CD14-positive monocyte (primary cell): ENCODE measurements around the gene AIF1. TPM values are rescaled to one million over a fixed set of nuclear protein-coding genes. Genes with fewer than 3 reads are reported as not detected.

Source experiments
- DNase-seq, 3 donors: peaks; one replicate each; pipeline ENCODE4 v3.0.0-alpha.2; 2011 to 2022
- H2AFZ ChIP-seq: 2 replicates; pipeline ENCODE4 v1.6.0; 2012; ENCODE audit warnings: mild to moderate bottlenecking, low read depth, low read length, inconsistent platforms; ENCODE audit not compliant: insufficient read depth, poor library complexity, severe bottlenecking
- H3K27ac ChIP-seq, 2 donors: 1 replicate in 1 of 2; 2 replicates in 1 of 2; pipeline ENCODE4 v1.5.1; 2012 to 2013; ENCODE audit warnings: low read length in 2 of 2, control low read depth in 1 of 2, inconsistent platforms in 1 of 2, low read depth in 1 of 2, mild to moderate bottlenecking in 1 of 2
- H3K27me3 ChIP-seq, 2 donors: one replicate each; pipeline versions ENCODE4 v1.6.0 to v1.6.1; 2011 to 2013; ENCODE audit warnings: low read length in 2 of 2; ENCODE audit not compliant: control insufficient read depth in 2 of 2, insufficient read depth in 2 of 2
- H3K36me3 ChIP-seq, 2 donors: replicated peaks in 1 of 2; 1 replicate in 1 of 2; 2 replicates in 1 of 2; pipeline versions ENCODE4 v1.5.1 to v1.6.1; 2012 to 2013; ENCODE audit warnings: low read length in 2 of 2, control low read depth in 1 of 2, inconsistent platforms in 1 of 2, mild to moderate bottlenecking in 1 of 2; ENCODE audit not compliant: insufficient read depth in 2 of 2, control insufficient read depth in 1 of 2
- H3K4me1 ChIP-seq, 2 donors: 1 replicate in 1 of 2; 2 replicates in 1 of 2; pipeline versions ENCODE4 v1.5.1 to v1.6.1; 2012 to 2013; ENCODE audit warnings: low read length in 2 of 2, control low read depth in 1 of 2, inconsistent platforms in 1 of 2, mild to moderate bottlenecking in 1 of 2, moderate library complexity in 1 of 2; ENCODE audit not compliant: insufficient read depth in 2 of 2, control insufficient read depth in 1 of 2
- H3K4me2 ChIP-seq: replicated peaks from 2 replicates; pipeline ENCODE3; 2012; ENCODE audit warnings: low read length, moderate library complexity, mild to moderate bottlenecking; ENCODE audit not compliant: poor library complexity, severe bottlenecking; ENCODE audit errors: extremely low read depth
- H3K4me3 ChIP-seq, 3 experiments: fragments of 200-600 bp in 1 of 3; sonication (generic) in 1 of 3; replicated peaks in 1 of 3; 1 replicate in 2 of 3; 2 replicates in 1 of 3; pipeline ENCODE4 v1.5.1; 2011 to 2013; ENCODE audit warnings: low read length in 3 of 3, mild to moderate bottlenecking in 3 of 3, control low read depth in 2 of 3, low read depth in 2 of 3, inconsistent platforms in 1 of 3, moderate library complexity in 1 of 3
- H3K79me2 ChIP-seq: 2 replicates; pipeline ENCODE4 v1.6.0; 2012; ENCODE audit warnings: mild to moderate bottlenecking, control low read depth, inconsistent platforms, low read length, moderate library complexity; ENCODE audit not compliant: insufficient read depth
- H3K9ac ChIP-seq: 2 replicates; pipeline ENCODE4 v1.6.0; 2017; ENCODE audit warnings: low read length, mild to moderate bottlenecking; ENCODE audit not compliant: insufficient read depth, poor library complexity, severe bottlenecking
- H3K9me3 ChIP-seq, 2 donors: replicated peaks in 1 of 2; 1 replicate in 1 of 2; 2 replicates in 1 of 2; pipeline versions ENCODE4 v1.5.1 to v1.6.1; 2012 to 2013; ENCODE audit warnings: low read length in 2 of 2, control low read depth in 1 of 2; ENCODE audit not compliant: control insufficient read depth in 1 of 2, insufficient read depth in 1 of 2
- H4K20me1 ChIP-seq: 2 replicates; pipeline ENCODE4 v1.6.0; 2012; ENCODE audit warnings: mild to moderate bottlenecking, low read length, control low read depth, moderate library complexity; ENCODE audit not compliant: insufficient read depth
- H3K27ac Mint-ChIP-seq, 7 donors: one replicate each; pipeline ENCODE4 v1.8.0; 2020; ENCODE audit warnings: mild to moderate bottlenecking in 7 of 7, mixed read lengths in 7 of 7, moderate library complexity in 6 of 7, inconsistent platforms in 2 of 7
- H3K27me3 Mint-ChIP-seq, 3 donors: one replicate each; pipeline ENCODE4 v1.8.0; 2021 to 2022; ENCODE audit warnings: low read depth in 3 of 3, mild to moderate bottlenecking in 3 of 3, mixed read lengths in 3 of 3, moderate library complexity in 3 of 3, inconsistent platforms in 1 of 3
- H3K36me3 Mint-ChIP-seq, 2 donors: one replicate each; pipeline ENCODE4 v1.8.0; 2020; ENCODE audit warnings: mixed read lengths in 2 of 2, inconsistent platforms in 1 of 2, mild to moderate bottlenecking in 1 of 2
- H3K4me1 Mint-ChIP-seq: one replicate; pipeline ENCODE4 v1.8.0; 2020; ENCODE audit warnings: mild to moderate bottlenecking, mixed read lengths
- H3K4me3 Mint-ChIP-seq, 2 donors: one replicate each; pipeline ENCODE4 v1.8.0; 2020; ENCODE audit warnings: mild to moderate bottlenecking in 2 of 2, mixed read lengths in 2 of 2, moderate library complexity in 1 of 2
- H3K9me3 Mint-ChIP-seq, 7 donors: one replicate each; pipeline ENCODE4 v1.8.0; 2020 to 2022; ENCODE audit warnings: mixed read lengths in 7 of 7, mild to moderate bottlenecking in 6 of 7, moderate library complexity in 6 of 7, inconsistent platforms in 2 of 7
- CTCF ChIP-seq: fragments of 200-600 bp; IDR thresholded peaks from one replicate; pipeline ENCODE4 v1.8.0; 2022; ENCODE audit warnings: antibody characterized with exemption, mild to moderate bottlenecking
- WGBS: methylation state at CpG from one replicate; pipeline ENCODE4 v1.1.5; 2013; ENCODE audit warnings: missing lambda C conversion rate; ENCODE audit not compliant: insufficient coverage; 5-methylcytosine and 5-hydroxymethylcytosine counted together
- intact Hi-C, 2 donors: fragments of 100-400 bp; cut with micrococcal nuclease; formaldehyde crosslinking; loops; one replicate each; pipeline versions ENCODE4 v1.15.0 to v1.15.1; 2023
- polyA plus RNA-seq, 3 donors: library from polyadenylated mRNA; depleted of rRNA in 1 of 3; unstranded in 2 of 3; stranded (reverse) in 1 of 3; fragments of 300-500 nt in 2 of 3; fragments of >200 nt in 1 of 3; fragmentation: Illumina TruSeq in 2 of 3; gene quantifications; 1 replicate in 2 of 3; 2 replicates in 1 of 3; pipeline ENCODE4 v1.2.3, GENCODE V29; 2012 to 2021

The AIF1 gene
- polyA plus RNA-seq, 3 donors, result 952 to 2,310 (median 2,275) TPM

- Histone ChIP-seq H3K27ac (no peak overlapping the region), H4K20me1 (peaks cover 34% of the 10 kb centered on the region), H3K9me3 (no peaks in the 10 kb centered on the region), H3K4me1 (peaks cover 35 to 56% of the 10 kb centered on the region in 2 donors), H3K79me2 (peaks cover 88% of the 10 kb centered on the region), H3K9ac (no peak overlapping the region), H2AFZ (no peak overlapping the region), H3K4me3 (no peak overlapping the region), H3K36me3 (peaks cover 13 to 50% of the 10 kb centered on the region in 2 donors), H3K4me2 (no peak overlapping the region), H3K27me3 (no peaks in the 10 kb centered on the region)
- H3K27me3 Mint-ChIP-seq, result peaks cover 0 to 10% (median 5%) of the 10 kb centered on the region in 3 donors
- H3K36me3 Mint-ChIP-seq, result peaks cover 36 to 54% of the 10 kb centered on the region in 2 donors
- TF ChIP-seq CTCF, result no peak
- intact Hi-C loops, result no loop called here
- peaks cover 55% of the 10 kb centered on the region for H3K4me1 Mint-ChIP-seq
- peak overlapping the region in 2 of 7 donors; percentile 45 to 52 for H3K27ac Mint-ChIP-seq
- no peak for DNase-seq
- H3K9me3 Mint-ChIP-seq, result peaks cover 0 to 2% (median 0%) of the 10 kb centered on the region in 7 donors
- no peak overlapping the region for H3K4me3 Mint-ChIP-seq
- WGBS, result 100% methylated on average over 1 of the region's 8 CpGs
Observed at GRCh38 chr6:31654574-31655348, 39.7 kb downstream of the AIF1 start.

GRCh38 chr6:31655349-31656237 lies 40.6 kb downstream of the AIF1 start, which contains the start of gene APOM:
APOM (plus strand) TSS chr6:31655894; CDS start chr6:31655967, 73 bp downstream.
- Histone ChIP-seq H3K9ac (no peak within 1 kb of the TSS), H2AFZ (no peak within 1 kb of the TSS), H4K20me1 (peaks cover 35% of the 10 kb centered on the region), H3K36me3 (peaks cover 10 to 42% of the 10 kb centered on the region in 2 donors), H3K79me2 (peaks cover 88% of the 10 kb centered on the region), H3K4me1 (peaks cover 41 to 59% of the 10 kb centered on the region in 2 donors), H3K4me3 (no peak within 1 kb of the TSS), H3K27ac (no peak within 1 kb of the TSS), H3K9me3 (no peaks in the 10 kb centered on the region), H3K4me2 (no peak within 1 kb of the TSS), H3K27me3 (no peaks in the 10 kb centered on the region)
- 100% methylated on average over 3 of the region's 8 CpGs for WGBS
- H3K9me3 Mint-ChIP-seq, result peaks cover 0 to 2% (median 0%) of the 10 kb centered on the region in 7 donors
- peak within 1 kb of the TSS in 5 of 7 donors; percentile 15 to 83 (median 46) for H3K27ac Mint-ChIP-seq
- intact Hi-C loops, result no loop called here
- peaks cover 0 to 10% (median 5%) of the 10 kb centered on the region in 3 donors for H3K27me3 Mint-ChIP-seq
- peaks cover 30 to 46% of the 10 kb centered on the region in 2 donors for H3K36me3 Mint-ChIP-seq
- peaks cover 59% of the 10 kb centered on the region for H3K4me1 Mint-ChIP-seq
- TF ChIP-seq CTCF, result no peak
- DNase-seq, result no peak
- no peak within 1 kb of the TSS for H3K4me3 Mint-ChIP-seq
